ENCODE measurements around the gene PCBP2.
"Not testable (repeated sequence)": the region's sequence is repeated elsewhere in the genome, so short reads cannot be mapped to it uniquely, and the experiment has no call there.

Gene PCBP2

GRCh38 chr12:53472056-53472582, 20.2 kb downstream of the PCBP2 start:
- Histone ChIP-seq H3K36me3 (ENCODE audit: control insufficient read depth, insufficient read depth, low read length) (peaks cover 43% of the 10 kb centered on the region), H3K9me3 (ENCODE audit: control insufficient read depth, insufficient read depth, low read length) (no peaks in the 10 kb centered on the region), H3K4me1 (ENCODE audit: control insufficient read depth, insufficient read depth, low read length) (no peaks in the 10 kb centered on the region), H3K27me3 (ENCODE audit: control insufficient read depth, insufficient read depth, low read length) (no peaks in the 10 kb centered on the region), H3K27ac (ENCODE audit: low read length) (no peak overlapping the region), H3K4me3 (ENCODE audit: low read length) (no peak overlapping the region)
- no CpG with 5 or more reads among the region's 1 CpG for WGBS (ENCODE audit: insufficient coverage, insufficient read length)
- no peak for DNase-seq (ENCODE audit: low read depth, low spot score)

GRCh38 chr12:53474077-53474476, 22.2 kb downstream of the PCBP2 start:
- Histone ChIP-seq H3K36me3 (ENCODE audit: control insufficient read depth, insufficient read depth, low read length) (peaks cover 43% of the 10 kb centered on the region), H3K27me3 (ENCODE audit: control insufficient read depth, insufficient read depth, low read length) (no peaks in the 10 kb centered on the region), H3K9me3 (ENCODE audit: control insufficient read depth, insufficient read depth, low read length) (no peaks in the 10 kb centered on the region), H3K4me3 (ENCODE audit: low read length) (no peak overlapping the region), H3K27ac (ENCODE audit: low read length) (no peak overlapping the region), H3K4me1 (ENCODE audit: control insufficient read depth, insufficient read depth, low read length) (no peaks in the 10 kb centered on the region)
- no peak for DNase-seq (ENCODE audit: low read depth, low spot score)
- no CpG with 5 or more reads among the region's 2 CpGs for WGBS (ENCODE audit: insufficient coverage, insufficient read length)

- Histone ChIP-seq H3K4me3 (ENCODE audit: low read length) (no peak overlapping the region), H3K27ac (ENCODE audit: low read length) (no peak overlapping the region), H3K4me1 (ENCODE audit: control insufficient read depth, insufficient read depth, low read length) (no peaks in the 10 kb centered on the region), H3K27me3 (ENCODE audit: control insufficient read depth, insufficient read depth, low read length) (no peaks in the 10 kb centered on the region), H3K9me3 (ENCODE audit: control insufficient read depth, insufficient read depth, low read length) (no peaks in the 10 kb centered on the region), H3K36me3 (ENCODE audit: control insufficient read depth, insufficient read depth, low read length) (peaks cover 41% of the 10 kb centered on the region)
- DNase-seq (ENCODE audit: low read depth, low spot score): no peak
- WGBS (ENCODE audit: insufficient coverage, insufficient read length): 100% methylated on average over 2 of the region's 13 CpGs
These were observed 22.9 kb downstream of the PCBP2 start for GRCh38 chr12:53474819-53475218.

- H3K4me3 ChIP-seq (ENCODE audit: low read length): no peak overlapping the region
- H3K27ac ChIP-seq (ENCODE audit: low read length): no peak overlapping the region
- H3K36me3 ChIP-seq (ENCODE audit: control insufficient read depth, insufficient read depth, low read length): peaks cover 36% of the 10 kb centered on the region; the same call in 1 of the 2 replicates
- WGBS (ENCODE audit: insufficient coverage, insufficient read length): no CpG with 5 or more reads among the region's 2 CpGs
- H3K27me3 ChIP-seq (ENCODE audit: control insufficient read depth, insufficient read depth, low read length): no peaks in the 10 kb centered on the region
- no peaks in the 10 kb centered on the region for H3K4me1 ChIP-seq (ENCODE audit: control insufficient read depth, insufficient read depth, low read length)
- no peaks in the 10 kb centered on the region for H3K9me3 ChIP-seq (ENCODE audit: control insufficient read depth, insufficient read depth, low read length)
- DNase-seq (ENCODE audit: low read depth, low spot score): no peak
These were observed 24.9 kb downstream of the PCBP2 start for GRCh38 chr12:53476769-53477209.

- 100% methylated on average over 1 of the region's 1 CpG for WGBS (ENCODE audit: insufficient coverage, insufficient read length)
- no peak for DNase-seq (ENCODE audit: low read depth, low spot score)
- H3K9me3 ChIP-seq (ENCODE audit: control insufficient read depth, insufficient read depth, low read length): no peaks in the 10 kb centered on the region
- no peak overlapping the region for H3K27ac ChIP-seq (ENCODE audit: low read length)
- H3K27me3 ChIP-seq (ENCODE audit: control insufficient read depth, insufficient read depth, low read length): no peaks in the 10 kb centered on the region
- no peak overlapping the region for H3K4me3 ChIP-seq (ENCODE audit: low read length)
- no peaks in the 10 kb centered on the region for H3K4me1 ChIP-seq (ENCODE audit: control insufficient read depth, insufficient read depth, low read length)
- peaks cover 45% of the 10 kb centered on the region; the same call in 1 of the 2 replicates for H3K36me3 ChIP-seq (ENCODE audit: control insufficient read depth, insufficient read depth, low read length)
These were observed 27.0 kb downstream of the PCBP2 start for GRCh38 chr12:53478865-53479264.

GRCh38 chr12:53479331-53479730, 27.4 kb downstream of the PCBP2 start:
- Histone ChIP-seq H3K27ac (ENCODE audit: low read length) (no peak overlapping the region), H3K4me1 (ENCODE audit: control insufficient read depth, insufficient read depth, low read length) (no peaks in the 10 kb centered on the region)

GRCh38 chr12:53480491-53481442, 28.9 kb downstream of the PCBP2 start:
- Histone ChIP-seq H3K27me3 (ENCODE audit: control insufficient read depth, insufficient read depth, low read length) (no peaks in the 10 kb centered on the region), H3K36me3 (ENCODE audit: control insufficient read depth, insufficient read depth, low read length) (peaks cover 34% of the 10 kb centered on the region; the same call in 1 of the 2 replicates), H3K4me3 (ENCODE audit: low read length) (no peak overlapping the region), H3K27ac (ENCODE audit: low read length) (no peak overlapping the region), H3K4me1 (ENCODE audit: control insufficient read depth, insufficient read depth, low read length) (no peaks in the 10 kb centered on the region), H3K9me3 (ENCODE audit: control insufficient read depth, insufficient read depth, low read length) (no peaks in the 10 kb centered on the region)
- no CpG with 5 or more reads among the region's 12 CpGs for WGBS (ENCODE audit: insufficient coverage, insufficient read length)
- no peak for DNase-seq (ENCODE audit: low read depth, low spot score)

More at GRCh38 chr12:53479331-53479730, 27.4 kb downstream of the PCBP2 start:
- Histone ChIP-seq H3K36me3 (ENCODE audit: control insufficient read depth, insufficient read depth, low read length) (peaks cover 44% of the 10 kb centered on the region; the same call in 1 of the 2 replicates), H3K4me3 (ENCODE audit: low read length) (no peak overlapping the region), H3K27me3 (ENCODE audit: control insufficient read depth, insufficient read depth, low read length) (no peaks in the 10 kb centered on the region), H3K9me3 (ENCODE audit: control insufficient read depth, insufficient read depth, low read length) (no peaks in the 10 kb centered on the region)
- no peak for DNase-seq (ENCODE audit: low read depth, low spot score)
- no CpG with 5 or more reads among the region's 5 CpGs for WGBS (ENCODE audit: insufficient coverage, insufficient read length)

- H3K9me3 ChIP-seq (ENCODE audit: control insufficient read depth, insufficient read depth, low read length); DNase-seq (ENCODE audit: low read depth, low spot score); H3K4me1 ChIP-seq (ENCODE audit: control insufficient read depth, insufficient read depth, low read length); H3K4me3 ChIP-seq (ENCODE audit: low read length); H3K27ac ChIP-seq (ENCODE audit: low read length); H3K27me3 ChIP-seq (ENCODE audit: control insufficient read depth, insufficient read depth, low read length): not testable (repeated sequence)
- H3K36me3 ChIP-seq (ENCODE audit: control insufficient read depth, insufficient read depth, low read length): peaks cover 29% of the 10 kb centered on the region; the same call in 1 of the 2 replicates
- WGBS (ENCODE audit: insufficient coverage, insufficient read length): no CpG with 5 or more reads among the region's 6 CpGs
These were observed 29.6 kb downstream of the PCBP2 start for GRCh38 chr12:53481458-53481857.

GRCh38 chr12:53481939-53482586, 30.2 kb downstream of the PCBP2 start:
- Histone ChIP-seq H3K9me3 (ENCODE audit: control insufficient read depth, insufficient read depth, low read length) (no peaks in the 10 kb centered on the region), H3K36me3 (ENCODE audit: control insufficient read depth, insufficient read depth, low read length) (peaks cover 26% of the 10 kb centered on the region; the same call in 1 of the 2 replicates), H3K4me3 (ENCODE audit: low read length) (no peak overlapping the region), H3K27ac (ENCODE audit: low read length) (no peak overlapping the region), H3K4me1 (ENCODE audit: control insufficient read depth, insufficient read depth, low read length) (no peaks in the 10 kb centered on the region), H3K27me3 (ENCODE audit: control insufficient read depth, insufficient read depth, low read length) (no peaks in the 10 kb centered on the region)
- no peak for DNase-seq (ENCODE audit: low read depth, low spot score)
- WGBS (ENCODE audit: insufficient coverage, insufficient read length): no CpG with 5 or more reads among the region's 9 CpGs

GRCh38 chr12:53482626-53483168, 30.8 kb downstream of the PCBP2 start:
- WGBS (ENCODE audit: insufficient coverage, insufficient read length): no CpG with 5 or more reads among the region's 18 CpGs
- Histone ChIP-seq H3K36me3 (ENCODE audit: control insufficient read depth, insufficient read depth, low read length) (peaks cover 26% of the 10 kb centered on the region; the same call in 1 of the 2 replicates), H3K27me3 (ENCODE audit: control insufficient read depth, insufficient read depth, low read length) (no peaks in the 10 kb centered on the region), H3K27ac (ENCODE audit: low read length) (no peak overlapping the region), H3K4me3 (ENCODE audit: low read length) (no peak overlapping the region), H3K9me3 (ENCODE audit: control insufficient read depth, insufficient read depth, low read length) (no peaks in the 10 kb centered on the region), H3K4me1 (ENCODE audit: control insufficient read depth, insufficient read depth, low read length) (no peaks in the 10 kb centered on the region)
- no peak for DNase-seq (ENCODE audit: low read depth, low spot score)

All from iPS DF 6.9 (cell line).